IPS DF 19.7 (cell line): ENCODE data around the gene PTPRN2.
"Not testable (repeated sequence)": the region's sequence is repeated elsewhere in the genome, so short reads cannot be mapped to it uniquely, and the experiment has no call there.

Source experiments
- DNase-seq: peaks from one replicate; pipeline ENCODE4 v3.0.0-alpha.2; 2013; ENCODE audit warnings: low read depth, low spot score

The PTPRN2 gene

GRCh38 chr7:158322616-158323530 lies 264.8 kb downstream of the PTPRN2 start:
- DNase-seq, result no peak

- no peak for DNase-seq
Observed at GRCh38 chr7:158321936-158322615, 265.5 kb downstream of the PTPRN2 start.

GRCh38 chr7:158321056-158321700 lies 266.4 kb downstream of the PTPRN2 start:
- no peak for DNase-seq

- DNase-seq, result no peak
Observed at GRCh38 chr7:158320328-158320727, 267.3 kb downstream of the PTPRN2 start.

- no peak for DNase-seq
Observed at GRCh38 chr7:158318511-158318913, 269.1 kb downstream of the PTPRN2 start.

GRCh38 chr7:158317238-158318205 lies 270.1 kb downstream of the PTPRN2 start:
- no peak for DNase-seq

GRCh38 chr7:158316466-158317031 lies 271.1 kb downstream of the PTPRN2 start:
- DNase-seq, result no peak

- DNase-seq, result no peak
Observed at GRCh38 chr7:158315881-158316280, 271.7 kb downstream of the PTPRN2 start.

GRCh38 chr7:158315326-158315725 lies 272.3 kb downstream of the PTPRN2 start:
- no peak for DNase-seq

- DNase-seq, result no peak
Observed at GRCh38 chr7:158314394-158314793, 273.2 kb downstream of the PTPRN2 start.

GRCh38 chr7:158313931-158314330 lies 273.7 kb downstream of the PTPRN2 start:
- no peak for DNase-seq

- DNase-seq, result no peak
Observed at GRCh38 chr7:158312789-158313188, 274.8 kb downstream of the PTPRN2 start.

- DNase-seq, result no peak
Observed at GRCh38 chr7:158311791-158312190, 275.8 kb downstream of the PTPRN2 start.

- no peak for DNase-seq
Observed at GRCh38 chr7:158310924-158311666, 276.5 kb downstream of the PTPRN2 start.

GRCh38 chr7:158309868-158310763 lies 277.5 kb downstream of the PTPRN2 start:
- DNase-seq, result no peak

GRCh38 chr7:158308001-158308400 lies 279.6 kb downstream of the PTPRN2 start:
- no peak for DNase-seq

- not testable (repeated sequence) for DNase-seq
Observed at GRCh38 chr7:158304072-158304471, 283.6 kb downstream of the PTPRN2 start.

- DNase-seq, result no peak
Observed at GRCh38 chr7:158303121-158303520, 284.5 kb downstream of the PTPRN2 start.
